NCI-H2029 (cell line): ENCODE results near the gene C1orf167.

Experiments
- DNase-seq: peaks from one replicate; lab custom pipeline; 2025; lab: John Stamatoyannopoulos, UW

C1orf167 gene

DNA sequence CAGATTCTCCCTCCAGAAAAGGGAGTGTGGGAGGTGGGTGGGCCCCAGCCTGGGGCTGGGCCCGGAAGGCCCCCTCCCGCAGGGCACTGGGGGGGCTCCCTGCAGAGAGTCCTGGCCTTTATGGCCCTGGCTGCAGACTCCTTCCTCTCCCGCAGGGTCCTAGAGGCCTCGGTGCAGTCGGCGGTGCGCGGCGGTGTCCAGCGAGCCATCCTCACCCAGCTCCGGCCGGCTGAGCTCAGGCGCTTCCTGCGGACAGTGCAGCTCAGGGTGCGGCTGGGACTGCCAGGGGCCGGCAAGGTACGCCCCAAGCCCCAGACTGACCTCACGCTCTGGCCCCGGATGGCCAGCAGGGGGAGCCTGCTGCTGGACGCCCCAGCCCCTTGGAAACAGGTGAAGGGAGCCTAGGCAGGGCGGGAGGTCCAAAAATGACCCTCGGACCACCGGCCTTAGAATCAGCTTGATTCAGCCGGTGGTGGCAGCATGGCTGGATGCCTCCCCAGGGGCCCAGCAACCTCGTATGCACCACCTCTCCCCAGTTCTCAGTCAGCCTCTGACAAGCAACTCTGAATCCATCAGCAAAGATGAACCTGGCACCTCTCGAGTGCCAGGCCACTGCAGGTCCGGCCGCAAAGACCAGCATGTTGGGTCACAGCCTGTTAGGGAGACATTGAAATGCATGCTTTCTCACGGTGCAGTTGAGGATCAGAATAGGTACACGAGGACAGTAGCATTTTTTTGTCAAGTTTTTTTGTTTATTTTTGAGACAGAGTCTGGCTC lies 23.2 kb downstream of the C1orf167 start:
- DNase-seq = no peak

DNA sequence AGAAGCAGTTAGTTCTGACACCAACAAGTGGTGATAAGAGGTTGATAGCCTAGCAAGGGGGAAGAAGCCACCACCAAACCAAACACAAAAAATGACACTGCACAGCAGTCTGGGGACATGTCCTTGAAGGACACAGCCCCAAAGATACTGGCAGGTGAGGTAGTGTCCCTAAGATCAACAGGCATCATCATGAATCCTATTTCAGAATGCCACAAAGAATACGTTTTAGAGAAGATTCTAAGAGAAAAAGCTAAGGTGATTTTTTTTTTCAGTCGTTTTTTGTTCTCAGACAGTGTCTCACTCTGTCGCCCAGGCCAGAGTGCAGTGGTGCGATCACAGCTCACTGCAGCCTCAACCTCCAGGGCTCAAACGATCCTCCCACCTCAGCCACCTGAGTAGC lies 24.2 kb downstream of the C1orf167 start:
- no peak for DNase-seq

DNA sequence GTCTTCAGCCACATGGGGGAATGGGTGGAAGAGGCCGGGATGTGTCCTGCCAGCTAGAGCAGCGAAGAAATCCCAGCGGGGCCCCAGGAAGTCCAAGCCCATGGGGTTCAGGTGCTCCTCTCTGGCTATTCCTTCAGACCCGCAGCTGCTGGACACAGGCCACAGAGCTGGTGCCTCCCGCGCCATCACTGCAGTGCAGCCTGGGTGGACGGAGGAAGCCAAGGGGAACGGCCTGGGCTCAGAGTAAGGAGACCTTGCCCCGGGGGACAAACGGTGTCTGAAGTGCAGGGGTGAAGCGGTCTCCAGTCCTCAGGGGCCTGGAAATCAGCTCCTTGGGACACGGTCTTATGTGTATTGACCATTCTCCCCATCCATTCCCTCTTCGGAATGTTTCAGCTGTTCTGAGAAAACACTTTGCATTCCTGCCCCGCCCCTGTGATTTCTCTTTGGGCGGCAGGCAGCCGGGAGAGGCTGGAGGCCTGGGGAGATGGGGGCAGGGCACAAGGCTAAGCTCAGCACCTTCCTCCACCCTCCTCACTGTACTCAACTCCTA lies 25.3 kb downstream of the C1orf167 start:
- no peak for DNase-seq

DNA sequence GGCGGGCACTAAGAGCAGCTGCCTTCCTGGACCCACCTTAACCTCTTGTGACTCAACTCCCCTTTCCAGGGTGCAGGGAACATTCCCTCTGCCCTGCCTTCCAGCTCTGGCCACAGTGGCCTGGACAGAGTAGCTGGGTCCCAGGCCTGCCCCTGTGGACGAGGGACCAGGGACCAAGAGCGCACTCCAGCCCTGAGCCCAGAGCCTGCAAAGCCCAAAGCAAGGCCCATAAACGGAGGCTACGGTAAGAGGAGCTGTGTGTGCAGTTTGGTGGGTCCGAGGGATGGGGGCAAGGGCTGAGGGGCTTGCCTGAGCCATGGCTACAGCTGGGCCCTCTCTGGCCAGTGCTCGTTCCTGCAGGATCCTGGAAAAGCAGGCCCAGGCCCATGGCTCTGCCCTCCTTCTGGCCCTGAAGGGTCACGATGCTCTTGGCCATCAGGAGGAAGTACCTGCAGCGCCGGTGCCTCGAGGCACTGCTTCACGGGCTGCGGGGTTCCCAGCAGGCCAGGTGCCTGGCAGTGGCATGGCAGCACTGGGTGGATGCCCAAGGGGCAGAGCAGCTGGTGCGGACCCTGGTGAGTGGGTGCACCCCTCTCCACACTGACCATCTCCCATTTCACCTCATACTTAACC lies 25.9 kb downstream of the C1orf167 start:
- no peak for DNase-seq

DNA sequence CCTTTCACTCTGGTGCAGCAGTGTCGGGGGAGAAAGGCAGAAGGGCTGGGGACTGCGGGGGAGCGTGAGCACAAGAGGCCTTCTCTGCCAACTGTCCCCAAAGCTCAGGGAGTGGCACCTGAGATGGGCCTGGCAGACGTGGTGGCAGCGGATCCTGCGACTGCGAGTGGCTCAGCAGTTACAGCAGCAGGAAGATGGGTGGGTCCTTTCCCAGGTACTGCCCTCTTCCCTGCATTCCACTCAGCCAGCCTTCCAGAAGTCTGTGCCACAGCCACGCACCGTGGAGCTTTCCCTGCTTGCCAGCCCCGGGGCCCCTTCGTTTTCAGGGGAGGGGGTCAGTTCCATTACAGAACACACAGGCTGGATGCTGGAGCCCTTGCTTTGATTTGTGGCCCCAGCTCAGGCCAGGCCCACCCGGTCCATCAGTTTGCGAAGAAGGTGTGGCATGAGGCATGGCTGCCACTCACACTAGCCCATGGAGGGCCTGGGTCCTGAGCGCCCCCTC lies 26.6 kb downstream of the C1orf167 start:
- DNase-seq = no peak

DNA sequence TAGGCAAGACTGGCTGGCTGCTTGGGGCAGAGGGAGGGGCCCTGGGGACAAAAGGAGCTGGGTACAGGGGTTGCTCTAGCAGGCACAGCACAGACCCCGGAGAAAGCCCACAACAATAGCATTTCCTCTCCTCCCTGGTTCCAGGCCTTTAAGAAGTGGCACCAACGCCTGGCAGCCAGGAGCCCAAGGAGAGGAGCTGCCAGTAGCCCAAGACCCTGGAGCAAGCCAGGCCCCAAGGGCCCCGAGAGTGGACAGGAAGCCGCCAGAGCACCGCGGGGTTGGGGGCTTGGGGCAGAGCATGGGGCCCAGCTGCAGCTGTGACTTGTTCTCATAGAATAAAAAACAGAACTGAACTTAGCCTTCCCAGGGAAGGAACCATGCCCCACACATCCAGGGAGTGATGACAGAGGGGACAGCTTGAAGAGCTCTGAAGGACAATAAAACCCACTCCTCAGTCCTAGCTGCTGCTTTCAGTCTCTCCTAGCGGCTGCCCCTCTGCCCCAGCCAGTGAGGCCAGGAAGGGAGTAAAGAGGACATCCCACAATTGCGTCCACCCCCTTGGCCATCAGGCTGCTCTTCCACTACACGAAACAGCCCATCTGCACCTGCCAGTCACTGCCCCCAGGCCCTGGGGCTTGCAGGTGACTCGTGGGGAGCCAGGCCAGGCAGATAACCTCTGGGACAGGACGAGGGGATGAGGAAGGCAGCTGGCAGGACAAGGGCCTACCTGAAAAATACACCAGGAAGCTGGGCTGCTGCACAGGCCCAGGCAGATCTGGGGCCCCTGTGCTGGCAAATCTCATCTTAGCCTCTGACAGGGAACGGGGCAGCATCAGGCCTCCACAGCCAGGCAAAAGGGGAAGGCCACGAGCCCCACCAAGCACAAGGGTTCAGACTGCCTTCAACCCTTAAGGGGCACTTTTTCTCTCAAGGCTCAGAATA lies 27.4 kb downstream of the C1orf167 start:
- no peak for DNase-seq

DNA sequence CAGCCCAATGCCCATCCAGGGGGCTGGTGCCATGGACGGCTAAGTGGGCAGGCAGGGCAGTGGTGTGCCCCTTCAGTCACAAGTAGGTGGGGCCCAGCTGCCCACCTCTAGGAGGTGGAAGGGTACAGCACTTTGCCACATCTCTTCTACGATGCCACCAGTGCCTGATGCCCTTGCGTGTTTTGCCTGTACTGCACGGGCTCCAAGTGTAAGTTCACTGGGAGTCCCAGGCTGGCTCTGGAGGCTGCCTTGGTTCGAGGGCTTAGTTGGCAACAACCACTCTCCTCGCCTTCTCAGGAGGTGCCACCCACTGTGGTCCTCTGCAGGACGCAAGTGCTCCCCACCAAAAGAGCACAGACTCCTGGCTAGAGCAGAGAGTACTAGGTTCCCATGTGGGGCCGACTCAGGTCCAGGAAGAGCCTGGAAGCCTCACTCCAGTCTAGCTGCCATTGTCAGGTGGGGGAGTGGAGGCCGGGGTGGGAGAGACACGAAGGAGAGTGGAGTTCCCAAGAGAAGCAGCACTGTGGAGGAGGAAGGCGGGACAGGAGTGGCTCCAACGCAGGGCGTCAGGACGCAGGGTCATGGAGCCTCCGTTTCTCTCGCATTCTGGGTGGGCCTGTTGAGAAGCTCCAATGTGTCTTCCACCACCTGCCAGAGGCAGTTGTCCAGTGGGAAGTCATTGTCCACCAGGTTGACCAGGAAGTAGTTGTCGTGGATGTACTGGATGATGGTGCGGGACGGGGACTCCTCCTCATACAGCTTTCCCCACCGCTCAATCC lies 28.3 kb downstream of the C1orf167 start:
- DNase-seq = no peak

DNA sequence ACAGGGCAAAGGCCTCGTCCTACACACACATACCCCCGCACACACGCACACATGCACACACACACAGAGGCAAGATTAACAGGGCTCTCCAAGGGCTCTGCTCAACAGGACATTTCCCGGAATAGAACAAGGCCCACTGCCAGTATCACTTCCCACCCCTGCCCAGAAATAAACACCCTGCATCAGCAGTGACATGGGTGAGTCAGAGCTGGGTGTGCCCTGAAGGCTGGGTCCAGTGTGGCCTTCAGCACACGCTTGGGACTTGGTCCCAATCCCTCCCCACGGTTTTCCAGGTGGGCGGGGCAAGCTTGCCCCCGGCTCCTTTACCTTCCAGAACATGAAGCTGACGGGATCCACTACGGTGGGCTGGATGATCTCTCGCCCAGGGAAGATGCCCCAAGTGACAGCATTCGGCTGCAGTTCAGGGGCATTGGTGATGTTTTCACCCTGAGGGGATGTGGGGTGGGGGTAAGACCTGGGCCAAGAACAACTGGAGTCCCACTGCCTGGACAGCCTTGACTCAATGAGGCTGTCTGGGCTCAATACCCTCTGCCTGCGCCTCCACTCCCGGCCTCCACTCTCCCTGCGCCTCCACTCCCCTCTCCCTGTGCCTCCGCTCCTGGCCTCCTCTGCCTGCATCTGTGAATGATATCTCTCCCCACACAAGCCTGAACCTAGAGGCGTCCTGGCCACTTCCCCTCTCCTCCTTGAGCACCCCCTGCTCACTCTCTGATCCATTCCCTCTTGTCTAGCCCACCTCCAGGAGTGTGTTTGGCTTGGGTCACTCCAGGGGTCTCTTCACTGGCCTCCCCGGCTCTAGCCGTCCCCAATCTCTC lies 29.1 kb downstream of the C1orf167 start:
- no peak for DNase-seq

DNA sequence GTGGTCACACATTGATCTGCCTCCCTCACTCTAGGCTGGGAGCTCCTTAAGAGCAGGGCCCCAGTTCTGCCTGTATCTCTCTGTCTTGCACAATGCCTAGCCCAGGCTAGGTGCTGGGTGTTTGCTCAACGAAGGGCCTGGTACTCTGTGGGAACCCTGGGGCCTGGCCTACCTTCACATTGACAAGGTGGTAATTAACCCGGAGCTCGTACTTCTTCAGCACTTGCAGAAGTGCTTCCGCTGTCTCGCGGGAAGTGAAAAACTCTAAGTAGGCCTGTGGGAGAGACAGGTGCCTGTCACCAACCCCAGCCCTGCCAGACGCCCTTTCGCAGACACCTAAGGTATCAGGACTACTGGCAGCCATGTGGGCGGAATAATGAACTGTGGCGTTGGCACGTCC lies 30.1 kb downstream of the C1orf167 start:
- no peak for DNase-seq

DNA sequence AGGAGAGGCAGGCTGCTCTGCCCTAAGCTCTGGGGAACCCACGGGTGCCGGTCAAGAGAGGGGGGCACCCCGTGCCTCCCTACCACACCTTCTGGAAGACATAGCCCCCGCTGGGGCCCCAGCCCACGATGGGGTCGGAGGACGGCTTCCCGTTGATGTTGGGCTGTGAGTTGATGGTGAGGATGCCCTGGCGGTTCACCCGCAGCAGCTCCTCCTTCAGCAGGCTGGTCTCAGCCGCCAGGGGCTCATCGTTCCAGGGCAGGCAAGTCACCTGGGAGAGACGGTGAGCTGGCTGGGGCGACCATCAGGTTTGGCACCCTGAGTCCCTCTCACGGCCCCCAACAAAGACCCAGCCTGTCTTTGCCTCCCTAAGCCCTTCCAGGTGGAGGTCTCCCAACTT lies 31.8 kb downstream of the C1orf167 start:
- DNase-seq = no peak

DNA sequence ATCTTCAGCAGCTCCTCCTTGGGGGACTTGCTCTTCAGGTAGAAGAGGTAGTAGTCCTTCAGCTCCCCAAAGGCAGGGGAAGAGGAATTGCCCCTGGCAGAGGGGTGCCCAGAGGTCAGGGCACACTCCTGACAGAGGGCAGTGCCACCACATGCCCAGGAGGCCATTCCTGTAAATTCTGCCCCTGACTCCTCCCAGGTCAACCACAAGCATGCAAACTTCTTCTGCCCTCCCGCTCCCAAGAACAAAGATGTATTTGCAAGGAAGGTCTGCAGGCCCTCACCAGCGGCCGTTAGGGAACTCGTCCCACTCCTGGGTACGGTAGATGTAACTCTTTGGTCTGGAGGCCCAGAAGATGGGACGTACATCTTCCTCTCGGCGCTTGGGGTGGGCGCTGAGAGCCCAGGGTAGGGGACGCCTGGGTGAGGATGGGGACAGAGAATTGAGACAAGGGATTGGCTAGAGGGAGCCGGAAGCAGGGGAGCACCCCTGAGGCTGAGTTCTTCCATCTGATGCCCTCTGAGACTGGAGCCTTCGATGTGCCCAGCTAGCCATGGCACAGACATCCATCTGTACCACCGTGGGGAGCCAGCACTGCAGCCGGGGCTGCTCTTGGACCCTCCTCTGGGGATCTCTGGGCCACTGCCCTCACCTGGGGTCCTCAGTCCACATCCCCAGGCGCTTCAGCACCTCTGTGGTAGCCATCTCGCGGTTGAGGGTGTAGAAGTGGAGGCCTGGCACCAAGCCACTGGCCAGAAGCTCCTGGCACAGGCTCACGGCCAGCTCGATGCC lies 32.6 kb downstream of the C1orf167 start:
- DNase-seq = no peak

DNA sequence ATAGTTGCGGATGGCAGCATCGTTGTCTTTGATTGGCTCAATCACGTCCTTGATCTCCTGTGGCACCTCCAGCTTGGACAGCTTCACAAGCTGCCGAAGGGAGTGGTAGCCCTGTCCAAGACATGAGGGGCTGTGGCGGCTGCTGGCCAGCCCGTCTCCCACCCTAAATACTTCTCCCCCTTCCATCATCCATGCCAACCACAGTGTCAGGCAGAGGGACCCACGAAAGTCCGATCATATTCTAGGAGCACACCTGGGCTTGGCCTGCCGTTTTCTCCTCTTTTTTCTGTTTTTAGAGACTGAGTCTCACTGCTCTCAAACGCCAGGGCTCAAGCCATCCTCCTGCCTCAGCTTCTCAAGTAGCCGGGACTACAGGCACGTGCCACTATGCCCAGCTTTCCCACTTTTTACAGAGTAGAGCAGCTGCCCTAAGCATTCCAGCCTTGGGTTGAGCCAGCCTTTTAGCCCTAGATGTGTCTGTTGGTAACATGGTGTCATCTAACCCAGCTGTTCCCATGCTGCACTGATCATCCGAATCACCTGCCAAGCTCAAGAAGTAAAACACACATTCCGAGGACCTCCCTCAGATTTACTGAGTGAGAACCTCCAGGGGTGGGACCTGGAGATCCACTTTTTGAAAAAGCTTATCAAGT lies 33.4 kb downstream of the C1orf167 start:
- no peak for DNase-seq

DNA sequence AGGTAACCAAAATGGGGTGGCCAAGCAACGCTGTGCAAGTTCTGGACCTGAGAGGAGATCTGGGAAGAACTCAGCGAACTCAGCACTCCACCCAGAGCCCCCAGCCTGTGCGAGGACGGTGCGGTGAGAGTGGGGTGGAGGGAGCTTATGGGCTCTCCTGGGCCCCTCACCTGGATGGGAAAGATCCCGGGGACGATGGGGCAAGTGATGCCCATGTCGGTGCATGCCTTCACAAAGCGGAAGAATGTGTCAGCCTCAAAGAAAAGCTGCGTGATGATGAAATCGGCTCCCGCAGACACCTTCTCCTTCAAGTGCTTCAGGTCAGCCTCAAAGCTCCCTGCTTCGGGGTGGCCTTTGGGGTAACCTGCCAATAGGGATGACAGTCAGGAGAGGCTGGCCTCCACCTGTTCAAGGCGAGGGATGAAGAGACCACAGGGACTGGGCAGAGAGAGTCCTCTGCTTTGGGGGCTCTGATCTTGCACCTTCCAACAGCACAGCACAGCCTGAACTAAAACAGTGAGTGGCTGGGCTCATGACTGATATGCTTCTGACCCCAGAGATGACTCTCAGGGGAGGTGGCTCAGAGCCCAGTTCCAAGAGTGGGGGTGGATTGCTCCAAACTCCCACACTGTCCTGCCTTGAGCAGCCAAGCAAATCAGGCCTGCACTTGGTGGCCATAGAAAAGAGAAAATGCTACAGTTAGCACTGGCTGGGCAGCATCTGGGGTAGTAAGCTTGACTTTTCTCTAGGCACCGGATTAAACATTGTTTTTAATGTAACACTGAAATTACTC lies 34.2 kb downstream of the C1orf167 start:
- DNase-seq = no peak

DNA sequence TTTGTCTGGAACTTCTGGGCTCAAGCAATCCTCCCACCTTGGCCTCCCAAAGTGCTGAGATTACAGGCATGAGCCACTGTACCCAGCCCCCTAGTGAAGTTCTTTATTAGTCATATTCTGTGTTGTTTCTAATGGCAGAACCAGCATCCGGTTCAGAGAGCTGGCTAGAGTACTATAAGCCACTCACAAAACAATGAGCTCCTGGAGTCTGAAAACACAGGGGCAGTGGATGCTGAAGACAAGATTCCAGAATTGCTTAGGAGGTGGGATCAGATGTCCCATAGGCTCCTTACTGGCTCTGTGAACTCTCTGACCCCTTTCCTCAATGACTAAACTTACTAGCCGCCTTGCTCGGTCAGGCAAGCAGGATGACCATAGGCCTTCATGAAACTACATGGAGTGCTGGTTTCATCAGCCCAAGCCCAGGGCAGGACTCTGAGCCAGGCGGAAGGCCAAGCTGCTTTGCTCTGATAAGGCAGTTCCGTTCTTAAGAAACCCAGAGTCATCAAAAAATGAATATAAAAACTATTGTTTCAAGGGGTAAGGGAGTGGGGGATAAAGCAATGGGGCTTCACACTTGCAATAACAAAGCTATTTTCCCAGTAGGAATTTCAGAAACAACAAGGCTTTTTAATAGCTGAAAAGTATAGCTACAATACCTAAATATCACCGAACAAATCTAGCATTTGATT lies 35.7 kb downstream of the C1orf167 start:
- DNase-seq = no peak

DNA sequence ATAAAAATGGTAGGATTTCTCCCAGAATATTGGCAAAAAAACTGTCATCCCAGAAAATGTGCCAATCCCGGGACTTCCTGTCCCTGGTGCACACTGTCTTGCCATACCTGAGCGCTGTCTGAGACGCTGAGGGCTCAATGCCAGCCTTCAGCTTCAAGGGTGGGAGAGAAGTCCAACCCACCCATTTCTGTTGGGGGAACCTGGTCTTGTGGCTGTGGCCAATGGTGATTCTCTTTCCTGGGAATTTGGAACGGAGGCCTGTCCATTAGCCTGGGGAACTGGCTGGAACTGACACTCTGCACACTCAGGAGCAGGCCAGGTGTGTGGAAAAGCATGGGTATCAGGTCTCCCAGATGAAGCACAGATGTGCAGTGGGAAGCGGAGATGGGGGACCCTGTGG lies 37.1 kb downstream of the C1orf167 start:
- no peak for DNase-seq

DNA sequence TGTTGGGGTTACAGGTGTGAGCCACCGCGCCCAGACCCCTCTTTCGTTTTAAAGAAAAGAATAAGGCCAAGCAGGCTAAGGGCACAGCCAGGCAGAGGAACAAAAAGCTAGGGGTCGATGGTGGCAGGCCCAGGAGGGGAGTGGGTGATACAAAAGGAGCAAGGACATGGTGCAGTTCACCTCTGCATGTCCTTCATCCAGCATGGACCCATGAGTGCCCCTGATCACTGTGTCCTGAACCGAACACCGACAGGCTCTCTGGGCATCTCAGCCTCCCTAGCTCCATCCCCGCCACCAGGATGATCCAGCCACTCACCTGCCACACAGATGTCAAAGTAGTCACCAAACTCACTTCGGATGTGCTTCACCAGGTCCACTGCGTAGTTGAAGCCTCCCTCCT lies 37.9 kb downstream of the C1orf167 start:
- DNase-seq = no peak

DNA sequence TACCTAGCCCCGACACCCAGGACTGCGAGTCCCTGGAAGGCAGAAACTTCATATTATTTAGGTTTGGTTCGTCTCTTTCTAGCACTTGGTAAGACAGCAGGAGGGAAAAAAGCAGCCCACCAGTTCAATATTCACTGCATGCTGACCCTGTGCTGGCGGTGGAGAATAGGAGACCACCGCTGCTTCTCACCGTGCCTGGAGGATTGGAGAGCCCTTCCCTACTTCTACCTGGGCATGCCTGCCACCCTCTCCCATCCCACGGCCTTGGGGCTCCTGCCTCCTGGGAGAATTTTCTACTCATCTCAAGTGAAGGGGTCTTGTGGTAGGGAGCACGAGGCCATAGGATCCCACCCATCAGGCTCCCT lies 38.4 kb downstream of the C1orf167 start:
- DNase-seq = no peak
